Pancreas (tissue), 10 donors: Measurements from ENCODE around the gene DUSP28. TPM values are rescaled to one million over a fixed set of nuclear protein-coding genes. Genes with fewer than 3 reads are reported as not detected.
A peak's percentile ranks its signal among the peaks of the same experiment; 100 is the strongest.

Experiments used
- ATAC-seq, 4 donors: fragments of 200-7000 bp; cut with Tn5 transposase; one replicate each; pipeline versions ENCODE4 v1.8.0 to v1.9.1; 2020; ENCODE audit warnings: mild to moderate bottlenecking in 4 of 4, moderate library complexity in 4 of 4
- DNase-seq, 6 donors: peaks; one replicate each; pipeline ENCODE4 v3.0.0-alpha.2; 2020
- FAIRE-seq: peaks from 2 replicates; lab custom pipeline; 2012; peaks lifted over from hg19 to GRCh38; lab: Jason Lieb, UNC
- H3K27ac ChIP-seq, 4 donors: fragments of 200-600 bp; sonication (generic); 1 replicate in 3 of 4; 2 replicates in 1 of 4; pipeline versions ENCODE4 v1.5.0 to v1.8.0; 2020
- H3K27me3 ChIP-seq, 4 donors: fragments of 200-600 bp; one replicate each; pipeline ENCODE4 v1.8.0; 2021
- H3K36me3 ChIP-seq, 3 donors: fragments of 200-600 bp; sonication (generic) in 1 of 3; one replicate each; pipeline versions ENCODE4 v1.5.0 to v1.8.0; 2020 to 2021
- H3K4me1 ChIP-seq, 3 donors: fragments of 200-600 bp; one replicate each; pipeline ENCODE4 v1.8.0; 2021
- H3K4me3 ChIP-seq, 4 donors: fragments of 200-600 bp; sonication (generic) in 2 of 4; one replicate each; pipeline versions ENCODE4 v1.5.0 to v1.8.0; 2020 to 2021
- H3K9me3 ChIP-seq, 4 donors: fragments of 200-600 bp; one replicate each; pipeline ENCODE4 v1.8.0; 2021
- CTCF ChIP-seq, 4 donors: fragments of 200-600 bp; sonication (generic) in 3 of 4; IDR thresholded peaks; one replicate each; pipeline versions ENCODE4 v1.5.0 to v1.8.0; 2021; ENCODE audit warnings: antibody characterized with exemption in 4 of 4
- WGBS, 2 donors: extraction: QIAGEN DNeasy Blood & Tissue Kit; methylation state at CpG; one replicate each; pipeline ENCODE4 v1.1.7; 2013; 5-methylcytosine and 5-hydroxymethylcytosine counted together
- intact Hi-C, 3 donors: fragments of 100-400 bp; cut with DNase I; formaldehyde crosslinking; loops; one replicate each; pipeline versions ENCODE4 v1.11.1 to v1.14.2; 2022
- polyA plus RNA-seq, 2 donors: library from polyadenylated mRNA; stranded (reverse); fragments of 200-250 nt; gene quantifications; one replicate each; pipeline ENCODE4 v1.2.3, GENCODE V29; 2013
- total RNA-seq, 6 donors: library from RNA; stranded (reverse); fragmentation: NEBNext Ultra II Directional in 4 of 6; extraction: Animal tissue kit (Norgen Biotek cat#: 25700) in 4 of 6; gene quantifications; one replicate each; pipeline versions ENCODE4 v1.2.1 to v1.2.4, GENCODE V29; 2021 to 2023
- donor health status: healthy with polysubstance abuse.
- donor health status: DM: no; HTN: no; CAD: no; lungs with moderate emphysema.
- donor health status: DM: no; HTN: no; CAD: no.
- donor health status: control.
- donor health status: control.
- donor health status: Bipolar disorder and iron deficiency.
- donor health status: DM: yes; HTN: yes; CAD: no.
- donor health status: DM: no; HTN: no; CAD: no.
- donor health status: DM: no; HTN: no; CAD: no.
- donor health status: DM: yes; HTN: yes; CAD: no.

DUSP28 gene
- total and polyA plus RNA-seq, 8 donors: 1.6 to 5.0 (median 2.7) TPM

DNA sequence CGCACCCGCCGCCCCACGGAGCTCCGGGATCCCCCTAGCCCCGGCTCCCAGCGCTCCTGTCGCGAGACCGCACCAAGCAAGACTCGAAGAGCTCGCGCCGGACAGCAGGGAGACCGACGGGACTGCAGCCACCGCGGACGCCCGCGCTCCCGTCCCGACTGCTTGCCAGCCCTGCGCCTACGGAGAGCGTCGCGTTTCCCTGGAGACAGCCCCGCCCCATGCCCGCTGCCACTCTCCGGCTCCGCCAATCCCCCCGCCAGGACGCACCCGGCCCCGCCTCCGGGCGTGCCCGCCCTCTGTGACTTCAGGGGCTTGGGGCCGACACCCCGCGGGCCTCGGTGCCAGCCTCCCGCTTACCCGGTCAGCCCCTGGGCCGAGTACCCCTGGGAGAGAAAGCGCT is 2.3 kb upstream of the DUSP28 start, which contains the start of gene ANKMY1:
ANKMY1 (minus strand) TSS at position 181 of the 400 bp plus-strand sequence. CDS start 653 bp downstream, outside the sequence.
- ATAC-seq: peak in 3 of 4 donors; percentile 20 to 23 (median 23)
- TF ChIP-seq CTCF (IDR thresholded peaks at IDR 0.05): no peak
- FAIRE-seq: no peak
- Histone ChIP-seq H3K9me3 (no peaks in the 10 kb centered on the region), H3K4me1 (peaks cover 15 to 19% (median 17%) of the 10 kb centered on the region in 3 donors), H3K27ac (no peak within 1 kb of the TSS), H3K36me3 (no peaks in the 10 kb centered on the region), H3K27me3 (no peaks in the 10 kb centered on the region), H3K4me3 (peak within 1 kb of the TSS in 3 of 4 donors; percentile 18 to 46 (median 31))
- DNase-seq: peak; percentile 60 to 89 (median 74)
- 6 to 10% methylated on average over 17 to 47 of the region's 47 CpGs for WGBS, 2 donors
- intact Hi-C loops: no loop called here

DNA sequence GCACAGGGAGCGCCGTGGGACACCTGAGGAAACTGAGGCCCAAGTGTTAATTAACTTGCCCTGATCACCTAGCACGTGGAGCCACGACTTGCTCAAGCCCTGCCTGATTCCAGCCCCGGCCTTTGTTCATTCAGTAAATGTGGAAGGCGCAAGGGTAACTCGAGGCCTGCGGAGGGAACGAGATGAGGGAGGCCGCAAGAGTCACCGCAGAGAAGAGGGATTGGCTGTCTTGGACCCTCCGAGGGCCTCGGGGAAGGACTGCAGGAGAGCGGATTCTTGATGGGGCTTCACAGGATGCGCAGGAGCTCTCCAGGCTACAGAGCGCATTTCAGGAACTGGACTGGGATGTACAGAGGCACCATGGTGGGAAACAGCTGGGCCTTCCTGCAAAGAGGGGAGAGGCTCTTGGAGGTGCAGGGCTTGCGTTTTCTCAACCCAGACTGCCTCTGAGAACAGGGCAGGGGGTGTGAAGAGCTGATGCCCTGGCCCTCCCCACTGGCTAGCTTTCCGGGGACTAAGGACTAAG is 1.9 kb upstream of the DUSP28 start:
- Histone ChIP-seq H3K27me3 (no peaks in the 10 kb centered on the region), H3K4me1 (peaks cover 15 to 21% (median 17%) of the 10 kb centered on the region in 3 donors), H3K27ac (no peak overlapping the region), H3K4me3 (peak overlapping the region in 2 of 4 donors; percentile 31 to 46), H3K36me3 (no peaks in the 10 kb centered on the region), H3K9me3 (no peaks in the 10 kb centered on the region)
- ATAC-seq (no peak), FAIRE-seq (no peak), DNase-seq (peak in 2 of 6 donors; percentile 17)
- intact Hi-C loops: no loop called here
- 83 to 85% methylated on average over 18 of the region's 18 CpGs for WGBS, 2 donors
- TF ChIP-seq CTCF (IDR thresholded peaks at IDR 0.05): no peak

DNA sequence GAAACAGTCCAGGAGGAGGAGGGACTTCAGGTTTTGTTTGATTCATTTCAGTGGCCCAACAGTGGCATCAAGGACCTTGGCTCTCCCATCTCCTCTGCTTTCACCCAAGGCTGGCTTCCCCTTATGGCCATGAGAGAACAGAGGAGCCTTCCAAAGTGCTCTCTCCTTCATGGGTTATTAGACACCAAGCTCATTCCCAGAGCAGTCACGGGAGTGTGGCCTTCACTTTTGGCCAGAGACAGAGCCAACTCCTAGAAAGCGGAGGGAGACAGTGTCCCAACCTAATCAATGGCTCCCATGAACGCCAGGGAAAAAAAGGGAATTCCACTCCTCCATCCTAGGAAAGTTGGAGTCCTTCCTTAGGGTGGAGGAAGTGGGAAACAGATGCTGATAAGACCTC is 871 bp upstream of the DUSP28 start:
- WGBS, 2 donors: 78 to 82% methylated on average over 3 of the region's 3 CpGs
- Histone ChIP-seq H3K4me3 (peak overlapping the region in 1 of 4 donors; percentile 91), H3K27ac (peak overlapping the region in 1 of 4 donors; percentile 99), H3K36me3 (no peaks in the 10 kb centered on the region), H3K27me3 (no peaks in the 10 kb centered on the region), H3K9me3 (no peaks in the 10 kb centered on the region), H3K4me1 (peaks cover 15 to 21% (median 17%) of the 10 kb centered on the region in 3 donors)
- DNase-seq (peak in 3 of 6 donors; percentile 8 to 23 (median 15)), FAIRE-seq (no peak), ATAC-seq (no peak)
- TF ChIP-seq CTCF (IDR thresholded peaks at IDR 0.05): no peak
- intact Hi-C loops: no loop called here

DNA sequence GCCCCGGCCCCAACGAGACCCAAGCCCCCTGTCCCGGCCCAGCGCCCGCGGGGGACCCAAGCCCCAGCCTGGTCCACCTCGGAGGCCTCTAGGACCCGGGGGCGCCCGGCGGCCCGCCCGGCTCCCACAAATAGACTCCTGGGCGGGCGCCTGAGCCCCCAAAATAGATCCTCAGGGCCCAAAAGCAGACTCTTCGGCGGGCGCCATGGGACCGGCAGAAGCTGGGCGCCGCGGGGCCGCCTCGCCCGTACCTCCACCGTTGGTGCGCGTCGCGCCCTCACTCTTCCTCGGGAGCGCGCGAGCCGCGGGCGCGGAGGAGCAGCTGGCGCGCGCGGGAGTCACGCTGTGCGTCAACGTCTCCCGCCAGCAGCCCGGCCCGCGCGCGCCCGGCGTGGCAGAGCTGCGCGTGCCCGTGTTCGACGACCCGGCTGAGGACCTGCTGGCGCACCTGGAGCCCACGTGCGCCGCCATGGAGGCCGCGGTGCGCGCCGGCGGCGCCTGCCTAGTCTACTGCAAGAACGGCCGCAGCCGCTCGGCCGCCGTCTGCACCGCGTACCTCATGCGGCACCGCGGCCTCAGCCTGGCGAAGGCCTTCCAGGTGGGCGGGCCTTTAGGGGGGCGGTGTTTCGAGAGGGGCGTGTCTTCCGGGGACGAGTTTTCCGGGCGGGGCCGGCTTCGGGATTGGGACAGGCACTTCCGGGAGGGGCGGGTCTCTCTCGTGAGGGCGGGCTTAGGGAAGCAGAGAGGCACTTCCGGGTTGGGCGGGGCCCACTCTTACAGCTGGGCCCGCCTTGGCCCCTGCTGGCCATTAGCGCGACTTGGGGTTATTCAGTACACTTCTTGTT is 545 bp downstream of the DUSP28 start:
- no peaks in the 10 kb centered on the region for H3K27me3 ChIP-seq
- no peaks in the 10 kb centered on the region for H3K9me3 ChIP-seq
- H3K36me3 ChIP-seq: no peaks in the 10 kb centered on the region
- peak; percentile 82 to 87 (median 84) for ATAC-seq
- TF ChIP-seq CTCF (IDR thresholded peaks at IDR 0.05): peak in 1 of 4 donors; percentile 31
- FAIRE-seq: peak; percentile 37
- DNase-seq: peak; percentile 99 to 100 (median 100)
- 0% methylated on average over 81 to 101 of the region's 101 CpGs for WGBS, 2 donors
- peak overlapping the region; percentile 92 to 100 (median 99) for H3K27ac ChIP-seq
- H3K4me1 ChIP-seq: peaks cover 17 to 25% (median 20%) of the 10 kb centered on the region in 3 donors
- H3K4me3 ChIP-seq: peak overlapping the region; percentile 72 to 91 (median 86)
- intact Hi-C loops: no loop called here
